ENCODE data around the gene RBM23.
"Not testable (repeated sequence)": the region's sequence is repeated elsewhere in the genome, so short reads cannot be mapped to it uniquely, and the experiment has no call there.

Gene RBM23

DNA sequence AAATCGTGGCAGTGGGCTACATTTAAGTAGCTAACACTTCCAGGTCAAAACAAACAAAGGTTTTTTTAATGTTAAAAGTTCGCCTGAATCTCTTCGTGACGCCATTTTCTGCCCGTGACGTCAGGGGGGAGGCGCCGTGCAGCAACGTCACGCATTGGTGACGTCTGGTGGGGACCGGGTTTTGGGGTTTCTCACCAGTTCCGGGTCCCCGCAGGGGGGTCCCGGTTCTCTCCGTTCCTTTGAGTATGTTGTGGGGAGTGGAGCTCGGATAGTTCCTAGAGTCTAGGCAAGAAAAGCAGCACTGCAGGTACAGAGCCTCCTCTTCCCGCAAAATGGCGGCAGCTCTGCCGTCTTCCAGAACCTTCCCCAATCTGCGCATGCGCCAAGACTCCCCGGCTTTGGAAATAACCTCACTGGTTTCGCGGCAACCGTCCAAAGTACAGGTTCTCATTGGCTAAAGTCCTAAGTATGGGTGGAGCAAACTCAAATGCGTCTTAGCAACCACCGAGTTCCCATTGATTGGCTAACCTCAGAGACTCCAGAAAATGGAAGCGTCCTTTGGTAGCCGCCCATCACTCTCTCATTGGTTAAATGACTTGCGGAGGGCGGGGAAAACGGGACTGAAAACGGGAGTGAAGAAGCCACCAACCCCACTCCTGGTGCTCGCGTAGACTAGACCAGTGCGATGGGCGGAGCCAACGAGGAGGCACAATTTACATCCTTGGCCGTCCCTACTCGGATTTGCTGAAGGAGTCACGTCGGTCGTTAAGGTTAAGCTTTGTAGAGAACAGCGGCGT lies at the start of gene RBM23:
Gene RBM23 (minus strand): TSS at position 346 of the 797 bp plus-strand sequence.
- DNase-seq (ENCODE audit: low spot score): peak; percentile 92

GRCh38 chr14:22966783-22967269 lies 47.9 kb upstream of the RBM23 start:
- DNase-seq (ENCODE audit: low spot score): no peak

- not testable (repeated sequence) for DNase-seq (ENCODE audit: low spot score)
Measured at GRCh38 chr14:22965916-22966782, 47.2 kb upstream of the RBM23 start.

DNA sequence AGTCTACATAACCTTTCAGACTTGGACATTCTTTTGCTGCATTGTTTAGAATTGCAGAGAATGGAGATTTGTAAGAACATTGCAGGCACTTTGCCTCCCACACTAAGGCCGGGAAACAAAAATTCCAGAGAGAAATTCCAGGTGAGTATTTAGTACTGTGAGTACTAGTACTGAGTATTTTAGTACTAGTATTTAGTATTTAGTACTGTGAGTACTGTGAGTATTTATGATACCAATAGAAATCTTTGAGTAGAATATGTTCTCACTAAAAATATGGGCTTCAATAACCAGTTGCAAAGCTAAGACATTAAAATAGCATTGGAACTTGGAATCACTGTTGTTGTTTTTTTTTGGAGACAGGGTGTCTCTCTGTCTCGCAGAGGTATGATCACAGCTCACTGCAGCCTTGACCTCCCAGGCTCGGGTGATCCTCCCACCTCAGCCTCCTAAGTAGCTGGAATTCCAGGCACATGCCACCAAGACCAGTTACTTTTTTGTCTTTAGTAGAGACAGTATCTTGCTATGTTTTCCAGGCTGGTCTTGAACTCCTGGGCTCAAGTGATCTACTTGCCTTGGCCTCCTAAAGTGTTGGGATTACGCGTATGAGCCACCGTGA lies 43.2 kb upstream of the RBM23 start:
- DNase-seq (ENCODE audit: low spot score): no peak

DNA sequence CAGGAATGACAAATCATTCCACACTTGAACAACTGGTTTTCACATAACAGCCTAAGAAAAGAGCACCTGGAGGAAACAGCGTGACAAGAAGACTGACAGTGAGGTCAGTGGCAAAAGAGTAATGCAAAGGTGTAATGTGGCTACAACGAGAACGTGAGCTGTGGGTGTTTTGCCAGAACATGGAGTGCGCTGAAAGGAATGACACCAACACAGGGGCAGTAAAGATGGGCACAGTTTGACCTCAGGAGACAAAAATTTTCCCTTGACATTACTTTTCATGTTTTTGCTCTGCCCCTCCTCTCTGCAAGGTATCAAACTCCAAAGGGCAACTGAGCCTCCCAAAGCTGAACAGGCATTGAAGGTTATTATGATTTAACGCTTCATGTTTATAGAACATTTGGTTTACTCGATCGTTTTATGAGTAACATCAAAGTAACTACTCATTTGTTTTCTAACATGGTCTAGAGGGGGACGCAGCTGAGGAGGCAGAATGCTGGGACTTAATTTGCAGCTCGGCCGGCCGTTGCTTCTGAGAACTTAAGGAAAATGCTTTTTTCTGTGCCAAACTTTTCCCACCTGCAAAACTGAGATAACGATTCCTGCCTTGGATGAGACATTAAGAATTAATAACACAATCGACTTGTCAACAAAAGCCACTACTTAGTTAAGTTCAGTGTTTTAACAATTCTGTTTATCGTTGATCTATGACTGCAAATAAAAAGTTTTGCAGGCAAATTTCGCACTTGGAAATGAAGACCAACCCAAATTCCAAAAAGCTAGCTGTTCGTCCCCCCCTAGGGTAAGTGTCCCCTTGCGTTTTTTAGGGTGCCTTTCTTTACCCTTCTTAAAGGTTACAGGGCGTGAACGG lies 37.0 kb upstream of the RBM23 start:
- no peak for DNase-seq (ENCODE audit: low spot score)

- DNase-seq (ENCODE audit: low spot score): no peak
Measured at GRCh38 chr14:22952418-22952817, 33.5 kb upstream of the RBM23 start.

DNA sequence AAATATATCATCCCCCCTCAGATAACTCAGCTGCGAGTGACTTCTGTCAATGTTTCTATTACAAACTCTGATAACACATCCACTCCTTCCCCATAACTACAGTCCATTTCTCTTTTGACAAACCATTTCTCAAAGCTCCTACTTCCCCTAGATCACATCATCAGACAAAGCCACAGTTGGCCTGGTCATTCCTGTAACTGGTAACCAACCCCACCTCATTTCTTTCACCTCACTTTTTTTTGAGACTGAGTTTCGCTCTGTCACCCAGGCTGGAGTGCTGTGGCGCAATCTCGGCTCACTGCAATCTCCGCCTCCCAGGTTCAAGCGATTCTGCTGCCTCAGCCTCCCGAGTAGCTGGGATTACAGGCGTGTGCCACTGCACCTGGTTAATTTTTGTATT lies 32.8 kb upstream of the RBM23 start:
- DNase-seq (ENCODE audit: low spot score): not testable (repeated sequence)

GRCh38 chr14:22945642-22946041 lies 26.7 kb upstream of the RBM23 start:
- no peak for DNase-seq (ENCODE audit: low spot score)

DNA sequence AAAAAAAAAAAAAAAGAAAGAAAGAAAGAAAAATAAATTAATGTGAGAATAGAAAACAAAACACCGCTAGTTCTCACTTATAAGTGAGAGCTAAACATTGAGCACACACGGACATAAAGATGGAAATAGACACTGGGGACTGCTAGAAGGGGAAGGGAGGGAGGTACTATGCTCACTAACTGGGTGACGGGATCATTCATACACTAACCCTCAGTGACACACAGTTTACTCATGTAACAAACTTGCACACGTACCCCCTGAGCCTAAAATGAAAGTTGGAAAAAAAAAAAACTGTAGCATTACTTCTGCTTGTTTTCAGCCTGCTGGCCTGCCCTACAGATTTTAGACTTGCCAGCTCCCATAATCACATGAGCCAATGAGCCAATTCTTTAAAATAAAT lies 20.7 kb upstream of the RBM23 start:
- no peak for DNase-seq (ENCODE audit: low spot score)

GRCh38 chr14:22935156-22935555 lies 16.2 kb upstream of the RBM23 start:
- no peak for DNase-seq (ENCODE audit: low spot score)

GRCh38 chr14:22932146-22932545 lies 13.2 kb upstream of the RBM23 start:
- no peak for DNase-seq (ENCODE audit: low spot score)

- DNase-seq (ENCODE audit: low spot score): no peak
Measured at GRCh38 chr14:22929961-22930364, 11.0 kb upstream of the RBM23 start.

GRCh38 chr14:22929104-22929960 lies 10.4 kb upstream of the RBM23 start, which contains the start of gene PRMT5:
Gene PRMT5 (minus strand): TSS chr14:22929376. CDS start chr14:22929361, 15 bp downstream.
- peak; percentile 92 for DNase-seq (ENCODE audit: low spot score)

DNA sequence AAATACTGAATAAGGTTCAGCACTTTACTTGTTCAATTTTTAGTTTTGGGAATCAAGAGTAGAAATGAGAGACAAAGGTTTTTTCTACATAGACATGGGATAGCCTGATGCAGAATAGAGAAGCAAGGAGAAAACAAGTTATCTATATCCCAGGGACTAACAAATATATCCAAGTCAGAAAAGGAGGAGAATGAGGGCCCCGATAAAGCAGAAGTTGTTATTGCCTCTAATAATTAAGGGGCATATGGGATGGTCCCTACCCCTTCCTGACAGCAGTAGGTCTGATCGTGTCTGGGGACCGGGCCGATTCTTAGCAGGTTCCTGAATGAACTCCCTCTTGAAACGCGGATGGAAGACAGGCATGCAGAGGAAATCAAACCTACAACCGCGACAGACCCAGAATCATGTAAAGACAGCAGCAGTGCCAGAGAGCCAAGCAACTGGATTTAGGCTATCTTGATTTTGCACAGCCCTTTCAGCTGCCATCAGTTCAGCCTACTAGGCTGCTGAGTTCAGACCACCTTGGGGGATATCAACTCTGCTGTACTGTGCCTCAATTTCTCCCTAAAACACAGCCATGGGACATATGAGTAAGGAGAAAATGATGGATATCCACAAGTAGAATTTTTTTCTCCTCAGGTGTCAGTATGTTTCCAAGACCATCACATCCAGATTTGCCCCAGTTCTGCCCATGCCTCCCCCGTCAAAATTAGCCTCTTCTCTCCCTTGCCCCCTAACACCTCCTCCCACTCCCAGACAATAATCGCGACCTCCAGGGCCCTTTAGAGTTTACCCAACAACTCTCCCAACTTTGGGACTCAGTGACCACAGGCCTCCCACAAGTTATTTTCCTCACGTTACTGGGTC lies 9.5 kb upstream of the RBM23 start:
- DNase-seq (ENCODE audit: low spot score): no peak

DNA sequence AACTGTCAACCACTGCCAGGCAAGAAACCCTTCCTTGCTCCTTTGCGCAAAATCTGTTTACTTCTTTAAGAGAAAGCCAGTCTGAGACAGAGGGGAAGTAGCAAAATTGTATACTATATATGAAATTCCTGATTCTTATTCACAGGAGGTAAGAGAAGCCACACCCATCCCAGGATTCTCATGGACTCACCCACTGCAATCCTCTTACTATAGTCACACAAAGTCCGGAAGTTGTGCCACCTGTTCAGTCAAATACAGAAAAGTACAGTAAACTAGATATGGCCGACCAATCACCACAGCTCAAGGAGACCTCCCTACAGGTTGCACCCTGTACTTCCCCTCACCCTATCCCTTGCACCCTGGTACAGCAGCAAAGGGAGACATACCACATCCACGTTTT lies 7.4 kb upstream of the RBM23 start:
- DNase-seq (ENCODE audit: low spot score): no peak

GRCh38 chr14:22925513-22925912 lies 6.6 kb upstream of the RBM23 start:
- no peak for DNase-seq (ENCODE audit: low spot score)

GRCh38 chr14:22923746-22924145 lies 4.8 kb upstream of the RBM23 start:
- DNase-seq (ENCODE audit: low spot score): no peak

- no peak for DNase-seq (ENCODE audit: low spot score)
Measured at GRCh38 chr14:22922294-22922693, 3.3 kb upstream of the RBM23 start.

- no peak for DNase-seq (ENCODE audit: low spot score)
Measured at GRCh38 chr14:22920697-22921096, 1.7 kb upstream of the RBM23 start.

GRCh38 chr14:22919601-22919921 lies 612 bp upstream of the RBM23 start:
- DNase-seq (ENCODE audit: low spot score): no peak

Data from iPS-NIHi11 (cell line).